Measurements from ENCODE around the gene KRTAP29-1. TPM values are rescaled to one million over a fixed set of nuclear protein-coding genes. Genes with fewer than 3 reads are reported as not detected.
"Not testable (repeated sequence)": the region's sequence is repeated elsewhere in the genome, so short reads cannot be mapped to it uniquely, and the experiment has no call there.

Gene KRTAP29-1
- polyA plus RNA-seq, 3 donors from 2014 or later: not detected

- H3K9me3 Mint-ChIP-seq: peaks cover 0 to 1% (median 0%) of the 10 kb centered on the region in 6 donors
- peaks cover 2 to 12% (median 10%) of the 10 kb centered on the region in 3 donors for H3K27me3 Mint-ChIP-seq (ENCODE audit: low read depth in 3 of 3)
- no peak overlapping the region for H3K4me3 Mint-ChIP-seq
- no peak for DNase-seq
- H3K27ac Mint-ChIP-seq: no peak overlapping the region
- no peaks in the 10 kb centered on the region for H3K36me3 Mint-ChIP-seq
- H3K4me1 Mint-ChIP-seq: no peaks in the 10 kb centered on the region
These were observed 38.1 kb downstream of the KRTAP29-1 start for GRCh38 chr17:41264599-41264998.

- Mint-ChIP-seq H3K36me3 (no peaks in the 10 kb centered on the region), H3K9me3 (peaks cover 0 to 1% (median 0%) of the 10 kb centered on the region in 6 donors), H3K4me1 (no peaks in the 10 kb centered on the region), H3K4me3 (no peak overlapping the region), H3K27ac (no peak overlapping the region), H3K27me3 (ENCODE audit: low read depth in 3 of 3) (peaks cover 5 to 12% (median 11%) of the 10 kb centered on the region in 3 donors)
- DNase-seq: no peak
These were observed 39.4 kb downstream of the KRTAP29-1 start for GRCh38 chr17:41263212-41263611.

DNA sequence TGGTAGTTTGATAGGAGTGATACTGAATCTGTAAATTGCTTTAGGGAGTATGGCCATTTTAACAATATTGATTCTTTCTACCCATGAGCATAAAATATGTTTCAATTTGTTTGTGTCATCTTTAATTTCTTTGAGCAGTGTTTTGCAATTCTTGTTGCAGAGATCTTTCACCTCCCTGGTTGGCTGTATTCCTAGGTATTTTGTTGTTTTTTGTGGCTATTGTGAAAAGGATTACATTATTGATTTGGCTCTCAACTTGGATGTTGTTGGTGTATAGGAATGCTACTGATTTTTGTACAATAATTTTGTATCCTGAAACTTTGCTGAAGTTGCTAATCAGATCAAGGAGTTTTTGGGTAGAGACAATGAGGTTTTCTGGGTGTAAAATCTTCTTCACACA lies 44.2 kb downstream of the KRTAP29-1 start:
- Mint-ChIP-seq H3K4me3 (no peak overlapping the region), H3K27me3 (ENCODE audit: low read depth in 3 of 3) (peaks cover 8 to 18% (median 10%) of the 10 kb centered on the region in 3 donors), H3K4me1 (no peaks in the 10 kb centered on the region), H3K27ac (no peak overlapping the region), H3K9me3 (peaks cover 0 to 1% (median 0%) of the 10 kb centered on the region in 6 donors), H3K36me3 (no peaks in the 10 kb centered on the region)
- DNase-seq: no peak

DNA sequence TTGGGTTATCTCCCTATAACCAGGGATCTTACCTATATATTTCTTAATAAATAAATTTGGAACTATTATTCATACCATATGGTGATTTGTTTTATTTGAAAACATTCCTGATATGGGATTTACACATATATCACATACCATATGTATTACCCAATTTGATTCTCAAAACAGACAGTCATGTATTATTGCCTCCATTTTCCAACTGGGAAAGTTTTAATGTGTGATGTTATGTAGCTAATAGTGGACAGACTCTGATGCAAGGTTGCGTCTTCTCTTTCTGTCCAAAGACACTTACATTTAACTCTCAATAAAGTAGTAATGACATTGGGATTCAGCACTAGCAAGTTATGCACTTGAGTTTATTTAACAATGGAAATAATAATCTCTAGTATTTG lies 46.4 kb downstream of the KRTAP29-1 start:
- Mint-ChIP-seq H3K4me3 (no peak overlapping the region), H3K27ac (no peak overlapping the region), H3K9me3 (no peaks in the 10 kb centered on the region), H3K36me3 (no peaks in the 10 kb centered on the region), H3K4me1 (no peaks in the 10 kb centered on the region), H3K27me3 (ENCODE audit: low read depth in 3 of 3) (peaks cover 6 to 13% (median 12%) of the 10 kb centered on the region in 3 donors)
- no peak for DNase-seq

DNA sequence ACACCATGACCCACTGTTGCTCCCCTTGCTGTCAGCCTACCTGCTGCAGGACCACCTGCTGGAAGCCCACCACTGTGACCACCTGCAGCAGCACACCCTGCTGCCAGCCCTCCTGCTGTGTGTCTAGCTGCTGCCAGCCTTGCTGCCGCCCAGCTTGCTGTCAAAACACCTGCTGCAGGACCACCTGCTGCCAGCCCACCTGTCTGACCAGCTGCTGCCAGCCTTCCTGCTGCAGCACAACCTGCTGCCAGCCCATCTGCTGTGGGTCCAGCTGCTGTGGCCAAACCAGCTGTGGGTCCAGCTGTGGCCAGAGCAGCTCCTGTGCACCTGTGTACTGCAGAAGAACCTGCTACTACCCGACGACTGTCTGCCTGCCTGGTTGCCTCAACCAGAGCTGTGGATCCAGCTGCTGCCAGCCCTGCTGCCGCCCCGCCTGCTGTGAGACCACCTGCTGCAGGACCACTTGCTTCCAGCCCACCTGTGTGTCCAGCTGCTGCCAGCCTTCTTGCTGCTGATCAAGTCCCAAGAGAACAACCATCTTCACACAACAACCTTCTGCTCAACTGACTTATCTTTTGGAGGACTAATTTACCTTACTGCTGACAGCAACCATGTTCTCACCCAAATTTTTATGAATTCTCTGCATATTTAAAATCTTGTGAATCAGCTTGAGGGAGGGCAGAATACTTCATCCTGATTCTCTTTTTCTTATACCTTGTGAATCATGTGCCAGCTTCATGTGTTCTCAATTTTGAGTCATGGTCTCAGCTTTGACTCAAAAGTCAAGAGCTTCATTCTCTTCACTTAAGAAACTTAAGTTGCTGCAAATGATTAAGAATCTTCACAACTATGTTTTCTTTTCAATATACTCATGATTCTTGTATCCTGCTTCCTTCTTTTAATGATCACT lies 47.0 kb downstream of the KRTAP29-1 start, which contains the start of gene KRTAP9-9:
TSS of gene KRTAP9-9 (plus strand) at position 4 of the 910 bp plus-strand sequence.
- H3K27ac Mint-ChIP-seq, H3K4me3 Mint-ChIP-seq, H3K4me1 Mint-ChIP-seq, H3K36me3 Mint-ChIP-seq, DNase-seq, H3K9me3 Mint-ChIP-seq: not testable (repeated sequence)
- H3K27me3 Mint-ChIP-seq (ENCODE audit: low read depth in 3 of 3): peaks cover 4 to 12% (median 12%) of the 10 kb centered on the region in 3 donors

GRCh38 chr17:41254861-41255260 lies 47.8 kb downstream of the KRTAP29-1 start:
- Mint-ChIP-seq H3K4me1 (no peaks in the 10 kb centered on the region), H3K27me3 (ENCODE audit: low read depth in 3 of 3) (peaks cover 1 to 14% (median 12%) of the 10 kb centered on the region in 3 donors), H3K4me3 (no peak overlapping the region)

More at GRCh38 chr17:41254861-41255260, 47.8 kb downstream of the KRTAP29-1 start:
- DNase-seq: no peak
- Mint-ChIP-seq H3K36me3 (no peaks in the 10 kb centered on the region), H3K9me3 (no peaks in the 10 kb centered on the region), H3K27ac (no peak overlapping the region)

Other genes starting within 250 kb of the KRTAP29-1 start
- not detected for gene KRTAP2-2, start 247.6 kb downstream of the KRTAP29-1 start, polyA plus RNA-seq
- not detected for gene KRTAP2-3, start 242.7 kb downstream of the KRTAP29-1 start, polyA plus RNA-seq
- gene KRTAP2-4, start 237.0 kb downstream of the KRTAP29-1 start, polyA plus RNA-seq: not detected
- not detected for gene KRTAP4-7, start 218.7 kb downstream of the KRTAP29-1 start, polyA plus RNA-seq
- not detected for gene KRTAP4-8, start 204.7 kb downstream of the KRTAP29-1 start, polyA plus RNA-seq
- not detected for gene KRTAP4-16, start 200.6 kb downstream of the KRTAP29-1 start, polyA plus RNA-seq
- gene KRTAP4-9, start 197.5 kb downstream of the KRTAP29-1 start, polyA plus RNA-seq: not detected
- gene KRTAP4-11, start 184.5 kb downstream of the KRTAP29-1 start, polyA plus RNA-seq: not detected
- gene KRTAP4-12, start 178.7 kb downstream of the KRTAP29-1 start, polyA plus RNA-seq: not detected
- gene KRTAP4-6, start 162.3 kb downstream of the KRTAP29-1 start, polyA plus RNA-seq: not detected
- not detected for gene KRTAP4-5, start 153.0 kb downstream of the KRTAP29-1 start, polyA plus RNA-seq
- gene KRTAP4-4, start 142.1 kb downstream of the KRTAP29-1 start, polyA plus RNA-seq: not detected
- gene KRTAP4-3, start 134.6 kb downstream of the KRTAP29-1 start, polyA plus RNA-seq: not detected
- not detected for gene KRTAP4-2, start 124.6 kb downstream of the KRTAP29-1 start, polyA plus RNA-seq
- not detected for gene KRTAP4-1, start 117.9 kb downstream of the KRTAP29-1 start, polyA plus RNA-seq
- not detected for gene KRTAP9-1, start 113.0 kb downstream of the KRTAP29-1 start, polyA plus RNA-seq
- not detected for gene KRTAP9-2, start 76.2 kb downstream of the KRTAP29-1 start, polyA plus RNA-seq
- not detected for gene KRTAP9-3, start 70.4 kb downstream of the KRTAP29-1 start, polyA plus RNA-seq
- gene KRTAP9-8, start 64.9 kb downstream of the KRTAP29-1 start, polyA plus RNA-seq: not detected
- not detected for gene KRTAP9-4, start 53.2 kb downstream of the KRTAP29-1 start, polyA plus RNA-seq
- gene KRTAP9-9, start 47.5 kb downstream of the KRTAP29-1 start, polyA plus RNA-seq: not detected
- not detected for gene KRTAP9-6, start 37.5 kb downstream of the KRTAP29-1 start, polyA plus RNA-seq
- not detected for gene KRTAP9-7, start 27.2 kb downstream of the KRTAP29-1 start, polyA plus RNA-seq
- gene KRTAP16-1, start 6.5 kb upstream of the KRTAP29-1 start, polyA plus RNA-seq: under 1 TPM in 2 of 3 donors, not detected in 1; 0.17 to 0.30 TPM
- not detected for gene KRTAP17-1, start 12.9 kb upstream of the KRTAP29-1 start, polyA plus RNA-seq
- gene KRT33A, start 48.0 kb upstream of the KRTAP29-1 start, polyA plus RNA-seq: not detected
- not detected for gene KRT33B, start 67.0 kb upstream of the KRTAP29-1 start, polyA plus RNA-seq
- gene KRT34, start 79.5 kb upstream of the KRTAP29-1 start, polyA plus RNA-seq: not detected
- gene KRT31, start 94.8 kb upstream of the KRTAP29-1 start, polyA plus RNA-seq: not detected
- gene KRT37, start 121.7 kb upstream of the KRTAP29-1 start, polyA plus RNA-seq: not detected
- not detected for gene KRT38, start 138.1 kb upstream of the KRTAP29-1 start, polyA plus RNA-seq
- gene KRT32, start 164.5 kb upstream of the KRTAP29-1 start, polyA plus RNA-seq: not detected
- gene KRT35, start 178.3 kb upstream of the KRTAP29-1 start, polyA plus RNA-seq: not detected
- gene KRT36, start 187.1 kb upstream of the KRTAP29-1 start, polyA plus RNA-seq: not detected
- not detected for gene KRT13, start 202.8 kb upstream of the KRTAP29-1 start, polyA plus RNA-seq
- not detected for gene KRT15, start 216.0 kb upstream of the KRTAP29-1 start, polyA plus RNA-seq
- not detected for gene KRT19, start 225.5 kb upstream of the KRTAP29-1 start, polyA plus RNA-seq

Measured in immature natural killer cell (primary cell).